OCI-LY3 (cell line): ENCODE data around the gene MRPL55.

Source experiments
- H2AFZ ChIP-seq: fragments of 200-600, 300-600 bp; shearing (Covaris generic); 2 replicates; pipeline ENCODE4 v1.6.0; 2014; ENCODE audit warnings: antibody characterized with exemption, low read depth, low read length
- H3K27ac ChIP-seq: fragments of 200-600, 300-600 bp; sonication (generic); 2 replicates; pipeline ENCODE4 v1.5.1; 2014; ENCODE audit warnings: mild to moderate bottlenecking, low read length, moderate library complexity, mixed read lengths
- H3K27me3 ChIP-seq: fragments of 200-600, 300-600 bp; sonication (generic); 2 replicates; pipeline ENCODE4 v1.6.1; 2014; ENCODE audit warnings: low read depth, low read length, mixed read lengths
- H3K36me3 ChIP-seq: fragments of 200-600, 300-600 bp; sonication (generic); replicated peaks from 2 replicates; pipeline ENCODE3; 2014; ENCODE audit warnings: low read depth, low read length, mixed read lengths
- H3K4me1 ChIP-seq: fragments of 300-600, 200-600 bp; sonication (generic); 2 replicates; pipeline ENCODE4 v1.6.1; 2014; ENCODE audit warnings: low read length, mixed read lengths
- H3K4me2 ChIP-seq: fragments of 200-600, 300-600 bp; sonication (generic); 2 replicates; pipeline ENCODE4 v1.6.1; 2014; ENCODE audit warnings: low read length, mixed read lengths
- H3K4me3 ChIP-seq: fragments of 300-600, 200-600 bp; sonication (generic); 2 replicates; pipeline ENCODE4 v1.5.1; 2014; ENCODE audit warnings: antibody characterized with exemption, mild to moderate bottlenecking, low read length, moderate library complexity
- H3K79me2 ChIP-seq: fragments of 300-600, 200-600 bp; shearing (Covaris generic); 2 replicates; pipeline ENCODE4 v1.6.1; 2014; ENCODE audit warnings: mild to moderate bottlenecking, low read length, mixed read lengths
- H3K9ac ChIP-seq: fragments of 300-600, 200-600 bp; shearing (Covaris generic); 2 replicates; pipeline ENCODE4 v1.6.0; 2014; ENCODE audit warnings: mild to moderate bottlenecking, low read length, moderate library complexity
- H3K9me3 ChIP-seq: fragments of 200-600, 300-600 bp; shearing (Covaris generic); 2 replicates; pipeline ENCODE4 v1.6.1; 2014; ENCODE audit warnings: low read length, mixed read lengths; ENCODE audit not compliant: insufficient read depth
- H4K20me1 ChIP-seq: fragments of 200-600, 300-600 bp; sonication (generic); 2 replicates; pipeline ENCODE4 v1.6.1; 2016; ENCODE audit warnings: low read length, mixed read lengths; ENCODE audit not compliant: insufficient read depth
- CTCF ChIP-seq: fragments of 200-600, 300-600 bp; sonication (generic); IDR thresholded peaks from 2 replicates; pipeline ENCODE4 v1.5.1; 2014; ENCODE audit warnings: antibody characterized with exemption, low read length, low read depth
- EZH2phosphoT487 ChIP-seq: fragments of 200-600 bp; shearing (Covaris generic); IDR thresholded peaks from 2 replicates; pipeline ENCODE4 v1.6.1; 2018; ENCODE audit warnings: antibody characterized with exemption, mixed run types, low read depth

Gene MRPL55

DNA sequence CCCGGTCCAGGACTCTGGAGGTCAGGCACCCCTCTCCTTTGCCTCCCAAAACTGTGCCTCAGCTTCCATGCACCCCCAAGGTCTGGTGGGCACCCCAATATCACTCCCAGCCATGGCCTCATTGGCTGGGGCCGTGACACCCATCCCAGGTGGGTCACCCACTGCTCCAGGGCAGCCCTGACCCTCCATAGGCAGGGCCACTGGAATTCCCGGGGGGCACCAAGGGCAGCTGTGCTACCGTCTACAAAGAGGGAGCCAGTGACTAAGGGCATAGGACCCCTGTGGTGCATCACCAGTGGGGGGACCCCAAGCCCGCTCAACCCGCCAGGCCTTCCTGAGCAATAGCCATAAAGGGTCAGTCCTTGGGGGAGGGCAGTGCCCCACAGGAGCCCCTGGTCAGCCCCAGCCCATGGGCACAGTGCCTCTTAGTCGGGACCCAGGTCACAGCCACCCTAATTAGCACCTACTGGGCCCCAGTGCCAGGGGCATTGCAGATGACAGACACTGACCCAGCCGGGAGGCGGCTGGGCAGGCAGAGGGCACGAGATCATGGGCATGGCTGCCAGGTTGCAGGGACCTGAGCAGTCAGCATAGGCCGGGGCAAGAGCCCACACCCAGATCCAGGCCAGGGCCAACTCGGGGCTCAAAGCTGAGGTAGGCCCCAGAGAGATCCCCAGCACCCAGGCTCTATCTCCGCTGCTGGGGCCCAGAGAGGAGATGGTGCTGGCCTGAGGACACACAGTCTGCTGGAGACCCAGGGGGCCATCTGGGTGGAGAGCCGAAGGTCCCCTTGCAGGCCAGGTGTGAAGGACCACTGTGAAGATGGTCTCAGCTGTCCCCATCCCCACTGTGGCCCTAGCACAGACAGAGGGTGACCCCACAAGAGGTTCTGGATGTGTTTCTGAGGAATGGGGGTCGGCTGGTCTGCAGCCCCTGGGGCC, 45.6 kb downstream of the MRPL55 start:
- Histone ChIP-seq H3K27me3 (peaks cover 14% of the 10 kb centered on the region), H3K36me3 (no peaks in the 10 kb centered on the region), H2AFZ (no peak overlapping the region), H3K27ac (no peak overlapping the region), H3K4me1 (no peaks in the 10 kb centered on the region), H3K79me2 (no peaks in the 10 kb centered on the region), H3K9ac (no peak overlapping the region), H3K4me2 (no peak overlapping the region), H3K4me3 (no peak overlapping the region), H4K20me1 (no peaks in the 10 kb centered on the region), H3K9me3 (no peaks in the 10 kb centered on the region)
- TF ChIP-seq EZH2phosphoT487 (no peak), CTCF (no peak)

- Histone ChIP-seq H3K27me3 (peaks cover 14% of the 10 kb centered on the region), H3K4me1 (no peaks in the 10 kb centered on the region), H2AFZ (no peak overlapping the region)
These were observed 46.3 kb downstream of the MRPL55 start for GRCh38 chr1:228062812-228063211.

GRCh38 chr1:228062085-228062791, 46.9 kb downstream of the MRPL55 start:
- H3K27ac ChIP-seq, result no peak overlapping the region
- H3K4me2 ChIP-seq, result no peak overlapping the region
- H3K9ac ChIP-seq, result no peak overlapping the region
- peaks cover 11% of the 10 kb centered on the region for H3K27me3 ChIP-seq
- H3K9me3 ChIP-seq, result no peaks in the 10 kb centered on the region
- no peak for TF ChIP-seq EZH2phosphoT487
- no peaks in the 10 kb centered on the region for H3K36me3 ChIP-seq
- no peak overlapping the region for H3K4me3 ChIP-seq
- no peaks in the 10 kb centered on the region for H3K4me1 ChIP-seq
- H2AFZ ChIP-seq, result no peak overlapping the region
- no peaks in the 10 kb centered on the region for H4K20me1 ChIP-seq
- no peaks in the 10 kb centered on the region for H3K79me2 ChIP-seq

More at GRCh38 chr1:228062812-228063211, 46.3 kb downstream of the MRPL55 start:
- Histone ChIP-seq H3K36me3 (no peaks in the 10 kb centered on the region), H3K4me3 (no peak overlapping the region), H3K9me3 (no peaks in the 10 kb centered on the region), H3K4me2 (no peak overlapping the region), H4K20me1 (no peaks in the 10 kb centered on the region), H3K9ac (no peak overlapping the region), H3K27ac (no peak overlapping the region), H3K79me2 (no peaks in the 10 kb centered on the region)
- TF ChIP-seq CTCF (no peak), EZH2phosphoT487 (no peak)

DNA sequence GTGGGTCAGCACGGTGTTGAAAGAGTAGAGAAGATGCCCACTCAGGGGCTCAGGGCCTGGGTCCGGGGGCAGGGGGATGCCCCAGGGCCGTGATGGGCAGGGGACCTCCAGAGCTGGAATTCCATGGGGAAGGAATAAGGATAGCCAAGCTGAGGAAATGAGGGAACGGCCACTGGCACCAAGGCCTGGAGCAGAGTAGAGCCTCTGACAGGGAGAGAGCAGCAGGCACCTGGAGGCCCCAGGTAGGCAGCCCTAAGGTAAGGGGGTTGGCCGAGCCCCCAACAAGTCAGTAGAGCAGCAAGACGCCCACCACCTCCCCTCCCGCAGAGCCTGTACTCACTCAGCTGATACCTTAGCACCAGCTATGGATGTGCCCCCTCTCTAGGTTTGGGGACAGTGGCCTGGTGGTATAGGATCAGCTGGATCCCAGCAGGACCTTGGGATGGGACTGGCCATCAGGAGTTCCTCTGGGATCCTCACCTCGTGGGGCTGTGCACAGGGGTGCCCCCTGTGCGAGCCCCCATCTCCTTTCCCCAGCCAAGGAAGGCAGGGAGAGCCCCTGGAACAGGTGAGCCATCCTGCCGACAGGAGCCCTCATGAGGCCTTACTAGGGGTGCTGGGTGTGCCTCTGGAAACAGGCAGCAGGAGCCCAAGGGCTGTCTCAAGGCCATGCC, 47.6 kb downstream of the MRPL55 start:
- no peaks in the 10 kb centered on the region for H3K9me3 ChIP-seq
- H3K27ac ChIP-seq, result no peak overlapping the region
- no peak for TF ChIP-seq EZH2phosphoT487
- TF ChIP-seq CTCF, result no peak
- no peaks in the 10 kb centered on the region for H3K4me1 ChIP-seq
- no peak overlapping the region for H3K4me2 ChIP-seq
- H2AFZ ChIP-seq, result no peak overlapping the region
- H3K4me3 ChIP-seq, result no peak overlapping the region
- no peak overlapping the region for H3K9ac ChIP-seq
- H3K36me3 ChIP-seq, result no peaks in the 10 kb centered on the region
- no peaks in the 10 kb centered on the region for H3K79me2 ChIP-seq
- H3K27me3 ChIP-seq, result peaks cover 9% of the 10 kb centered on the region
- no peaks in the 10 kb centered on the region for H4K20me1 ChIP-seq
